Activated naive CD4-positive, alpha-beta T cell treated with anti-CD3 and anti-CD28 coated beads, Interleukin-2, amount 50 U/mL, for 16 hours (primary cell): Measurements from ENCODE around the gene C1QTNF8.

Experiments
- DNase-seq: peaks from one replicate; pipeline ENCODE4 v3.0.0-alpha.2; 2020

The C1QTNF8 gene

GRCh38 chr16:1055557-1055924, 40.5 kb downstream of the C1QTNF8 start:
- no peak for DNase-seq

- peak; percentile 44 for DNase-seq
Measured at GRCh38 chr16:1054660-1055556, 41.1 kb downstream of the C1QTNF8 start.

GRCh38 chr16:1053700-1054368, 42.2 kb downstream of the C1QTNF8 start:
- DNase-seq: no peak

DNA sequence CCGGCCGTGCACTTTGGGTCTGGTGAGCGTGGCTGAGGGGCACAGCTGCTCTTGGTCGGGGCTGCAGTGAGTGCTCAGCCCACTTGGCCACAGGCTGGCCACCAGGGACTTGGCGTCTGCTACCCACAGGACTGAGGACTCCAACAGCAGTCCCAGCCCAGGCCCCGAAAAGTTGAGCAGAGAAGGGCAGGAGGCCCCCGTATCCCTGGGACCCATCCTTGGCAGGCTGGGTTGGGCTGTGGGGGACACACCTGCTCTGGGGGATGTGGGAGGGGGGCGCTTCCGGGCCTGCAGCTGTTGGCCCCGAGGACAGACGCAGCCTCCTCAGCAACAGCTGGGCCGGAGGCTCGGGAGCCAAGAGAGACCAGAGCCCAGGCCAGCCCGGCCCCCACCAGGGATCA, 42.9 kb downstream of the C1QTNF8 start:
- no peak for DNase-seq

GRCh38 chr16:1052721-1053120, 43.3 kb downstream of the C1QTNF8 start:
- no peak for DNase-seq

GRCh38 chr16:1051446-1051845, 44.6 kb downstream of the C1QTNF8 start:
- no peak for DNase-seq

DNA sequence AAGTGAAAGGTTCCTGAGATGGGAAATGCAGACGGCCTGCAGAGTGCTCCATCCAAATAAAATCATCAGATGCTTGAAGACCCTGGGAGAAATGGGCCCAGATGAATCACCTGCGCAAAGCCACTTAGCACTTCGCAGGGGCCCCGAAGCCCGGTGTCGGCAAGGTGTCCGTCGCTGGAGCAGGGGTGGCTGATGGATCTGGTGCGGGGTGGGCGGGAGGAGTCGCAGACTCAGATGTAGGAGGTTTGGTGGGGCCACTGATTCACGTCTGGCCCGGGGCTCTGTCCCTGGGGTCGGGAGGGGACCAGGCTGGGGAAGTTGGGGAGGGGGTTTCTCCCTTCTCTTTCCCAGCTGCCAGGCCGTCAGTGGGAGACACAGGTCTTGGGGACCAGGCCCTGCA, 45.1 kb downstream of the C1QTNF8 start:
- no peak for DNase-seq

- DNase-seq: no peak
Measured at GRCh38 chr16:1050516-1050915, 45.5 kb downstream of the C1QTNF8 start.

DNA sequence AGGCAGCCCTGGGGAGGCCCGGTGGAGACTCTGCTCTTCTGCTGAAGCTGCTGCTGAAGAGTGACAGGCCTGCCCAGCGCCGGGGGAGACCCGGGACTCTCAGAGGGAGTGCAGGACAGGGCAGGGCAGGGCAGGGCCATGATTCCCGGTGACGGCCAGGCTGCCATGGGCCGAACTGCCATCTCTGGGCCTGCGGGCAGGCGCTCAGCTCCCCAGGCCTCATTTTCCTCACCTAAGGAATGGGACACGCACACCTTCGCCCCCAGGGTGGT, 46.1 kb downstream of the C1QTNF8 start:
- no peak for DNase-seq

- DNase-seq: no peak
Measured at GRCh38 chr16:1049113-1049975, 46.7 kb downstream of the C1QTNF8 start.

GRCh38 chr16:1048442-1049112, 47.5 kb downstream of the C1QTNF8 start:
- DNase-seq: peak; percentile 34

GRCh38 chr16:1047801-1048200, 48.2 kb downstream of the C1QTNF8 start:
- no peak for DNase-seq

DNA sequence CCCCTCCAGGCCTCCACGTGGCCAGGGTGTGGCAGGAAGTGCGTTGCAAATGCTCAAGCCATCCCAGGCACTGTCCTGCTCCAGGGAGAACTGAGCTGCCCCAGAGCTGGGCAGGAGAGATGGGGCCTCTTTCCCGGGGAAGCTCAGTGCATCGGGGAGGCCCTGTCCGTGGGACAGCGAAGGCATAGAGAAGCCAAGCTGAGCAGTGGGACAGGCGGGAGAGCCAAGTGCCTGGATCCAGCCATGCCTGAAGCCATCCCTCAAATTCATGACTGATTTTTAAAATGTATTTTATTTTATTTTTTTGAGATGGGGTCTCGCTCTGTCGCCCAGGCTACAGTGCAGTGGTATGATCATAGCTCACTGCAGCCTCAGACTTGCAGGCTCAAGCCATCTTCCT, 48.9 kb downstream of the C1QTNF8 start:
- no peak for DNase-seq

GRCh38 chr16:1045993-1046911, 49.8 kb downstream of the C1QTNF8 start:
- no peak for DNase-seq

DNA sequence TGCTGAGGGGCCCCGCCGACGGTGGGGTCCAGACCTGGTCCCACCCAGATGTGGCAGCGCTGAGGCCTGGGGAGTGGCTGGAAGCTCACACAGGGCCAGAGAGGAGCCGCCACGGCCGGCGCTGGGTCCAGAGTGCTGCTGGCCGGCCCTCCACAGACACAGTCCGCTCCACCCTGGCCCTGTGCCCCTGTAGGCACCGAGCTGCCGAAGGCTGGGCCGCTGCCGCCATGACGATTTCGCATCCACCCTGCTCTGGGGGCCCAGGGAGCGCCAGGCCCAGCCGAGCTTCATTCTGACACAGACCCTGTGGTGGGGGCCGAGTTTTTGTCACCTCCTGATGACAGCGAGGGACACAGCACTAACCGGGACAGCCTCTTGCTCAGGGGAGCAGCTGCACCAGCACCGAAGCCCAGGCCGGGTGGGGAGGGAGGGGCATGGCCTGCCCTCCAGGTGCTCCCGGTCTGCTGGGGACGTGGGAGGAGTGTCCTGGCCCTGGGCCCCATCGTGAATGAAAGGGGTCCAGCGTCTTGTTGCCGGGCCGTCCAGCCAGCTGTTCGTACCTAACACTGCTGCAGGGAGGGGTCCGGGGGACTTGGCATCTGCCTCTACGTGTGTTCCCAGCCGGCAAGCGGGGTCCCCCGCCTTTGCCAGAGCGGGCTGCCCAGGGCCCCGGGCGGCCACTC, 50.6 kb downstream of the C1QTNF8 start:
- DNase-seq: no peak

GRCh38 chr16:1044460-1045309, 51.4 kb downstream of the C1QTNF8 start:
- no peak for DNase-seq

DNA sequence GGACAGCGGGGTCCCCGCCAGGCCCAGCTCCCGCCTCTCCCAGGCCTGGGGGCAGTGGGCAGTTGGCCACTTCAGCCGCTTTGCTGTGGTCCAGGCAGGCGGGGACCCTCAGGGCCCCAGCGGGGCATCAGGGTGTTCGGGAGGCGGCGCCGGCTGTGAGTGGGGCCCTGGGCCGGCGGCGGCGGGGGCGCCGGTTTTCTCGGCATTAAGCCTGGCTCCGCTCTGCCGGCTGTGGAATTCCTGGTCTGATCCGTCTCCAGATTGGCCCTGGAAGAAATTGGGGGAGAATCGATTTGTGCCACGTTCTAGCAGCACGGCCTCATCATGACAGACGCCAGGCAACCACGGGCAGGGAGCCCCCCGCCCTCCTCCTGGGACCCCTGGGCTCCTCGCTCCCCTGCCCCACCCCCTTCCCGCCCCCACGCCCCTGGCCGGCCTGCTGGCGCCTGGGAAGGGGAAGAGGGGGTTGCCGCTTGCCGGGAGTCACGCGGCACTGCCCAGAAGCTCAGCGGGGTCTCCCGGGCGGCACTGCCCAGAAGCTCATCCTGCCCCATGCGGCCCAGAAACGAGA, 52.1 kb downstream of the C1QTNF8 start:
- no peak for DNase-seq

DNA sequence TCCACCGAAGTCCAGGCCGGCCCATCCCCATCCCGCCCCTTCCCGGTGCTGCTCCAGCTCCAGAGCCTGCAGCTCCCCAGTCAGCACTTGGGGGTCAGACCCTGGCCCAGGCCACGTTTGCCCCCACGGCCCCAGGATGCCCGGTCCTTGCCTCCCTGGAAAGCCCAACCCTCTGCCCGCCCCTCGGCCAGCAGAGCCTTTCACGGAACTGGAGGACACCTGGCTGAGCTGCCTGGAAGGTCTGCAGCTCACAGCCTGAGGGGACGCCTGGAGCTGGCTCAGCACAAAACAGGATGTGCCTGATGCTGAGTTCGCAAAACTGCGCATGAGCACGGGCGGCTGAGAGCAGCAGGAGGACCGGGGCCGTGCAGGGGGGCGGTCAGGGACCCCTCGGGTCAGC, 53.2 kb downstream of the C1QTNF8 start:
- DNase-seq: no peak

DNA sequence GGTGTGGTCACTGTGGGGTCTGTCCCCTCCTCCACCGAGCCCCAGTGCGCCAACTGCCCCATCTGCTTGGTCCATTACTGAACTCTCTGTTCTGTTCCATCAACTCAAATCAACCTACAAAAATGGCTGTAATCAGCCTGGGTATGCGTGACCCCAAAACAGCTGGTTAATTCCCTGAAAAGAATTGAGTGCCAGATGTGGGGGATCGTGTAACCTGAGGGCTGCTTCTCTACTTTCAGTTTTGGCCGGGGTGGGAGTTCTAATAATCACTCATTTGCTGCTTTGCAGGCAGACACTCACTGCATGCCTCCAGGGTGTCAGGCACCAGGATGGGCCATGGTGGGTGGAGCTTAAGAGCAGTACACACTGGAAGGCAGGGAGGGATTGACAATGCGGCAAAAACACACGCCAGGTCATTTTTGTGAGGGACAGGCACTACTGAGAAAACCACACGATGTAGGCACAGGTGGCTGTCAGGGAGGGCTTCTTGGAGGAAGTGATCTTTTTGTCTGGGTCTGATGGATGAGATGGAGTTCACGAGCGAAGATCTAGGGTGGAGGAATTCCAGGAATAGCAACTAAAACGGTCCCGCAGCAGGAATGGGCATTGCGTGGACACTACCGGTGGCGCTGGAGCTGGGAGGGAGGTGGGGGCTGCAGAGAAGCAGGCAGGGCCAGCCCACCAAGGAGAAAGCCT, 53.8 kb downstream of the C1QTNF8 start:
- no peak for DNase-seq
